Endothelial cell of umbilical vein (primary cell): Measurements from ENCODE around the gene PPIL6. TPM values are rescaled to one million over a fixed set of nuclear protein-coding genes. Genes with fewer than 3 reads are reported as not detected.

ENCODE experiments used
- BruUV-seq: library from RNA; stranded (reverse); fragments of 400-500 nt; replicated peaks from 2 replicates; lab custom pipeline; 2021; lab: Mats Ljungman, UMichigan
- CTCF ChIA-PET: fragments of 300-600, 350-600 bp; sonication (Branson Sonifier 250); formaldehyde crosslinking; loops from one replicate; lab custom pipeline; 2021; ENCODE audit warnings: antibody characterized with exemption, inconsistent platforms; lab: Charles Lee
- POLR2A ChIA-PET: fragments of 300-600, 350-600 bp; sonication (Branson Sonifier 250); formaldehyde crosslinking; loops from one replicate; lab custom pipeline; 2021; ENCODE audit warnings: antibody characterized with exemption, inconsistent platforms; lab: Charles Lee
- DNase-seq: peaks from one replicate; pipeline ENCODE4 v3.0.0-alpha.2; 2011; ENCODE audit warnings: low read depth, low spot score
- FAIRE-seq: peaks from 2 replicates; lab custom pipeline; 2011; peaks lifted over from hg19 to GRCh38; lab: Jason Lieb, UNC
- H2AFZ ChIP-seq: 2 replicates; pipeline ENCODE4 v1.6.0; 2012; ENCODE audit warnings: low read depth, low read length, control low read depth, inconsistent platforms
- H3K27ac ChIP-seq: 2 replicates; pipeline ENCODE4 v1.5.1; 2011; ENCODE audit warnings: low read depth, mild to moderate bottlenecking, control low read depth, low read length, moderate library complexity; ENCODE audit not compliant: insufficient read depth
- H3K27me3 ChIP-seq, 2 experiments: 2 replicates each; pipeline versions ENCODE4 v1.6.0 to v1.6.1; 2011; ENCODE audit warnings: low read length in 2 of 2, mixed read lengths in 1 of 2; ENCODE audit not compliant: control insufficient read depth in 2 of 2, insufficient read depth in 2 of 2
- H3K36me3 ChIP-seq, 2 experiments: 2 replicates in 1 of 2; 3 replicates in 1 of 2; pipeline ENCODE4 v1.5.1; 2011; ENCODE audit warnings: low read length in 2 of 2, mild to moderate bottlenecking in 1 of 2, moderate library complexity in 1 of 2; ENCODE audit not compliant: control insufficient read depth in 2 of 2, insufficient read depth in 2 of 2; ENCODE audit errors: extremely low read depth in 1 of 2
- H3K4me1 ChIP-seq: 3 replicates; pipeline ENCODE4 v1.5.1; 2011; ENCODE audit warnings: mild to moderate bottlenecking, low read length; ENCODE audit not compliant: control insufficient read depth, insufficient read depth; ENCODE audit errors: extremely low read depth
- H3K4me2 ChIP-seq: 2 replicates; pipeline ENCODE4 v1.6.1; 2011; ENCODE audit warnings: low read length, control low read depth, mixed read lengths; ENCODE audit not compliant: insufficient read depth
- H3K4me3 ChIP-seq, 3 experiments: fragments of 200-600 bp in 1 of 3; sonication (generic), shearing (Covaris generic) in 1 of 3; replicated peaks in 1 of 3; 2 replicates each; pipeline ENCODE4 v1.5.1; 2011 to 2016; ENCODE audit warnings: control low read depth in 3 of 3, low read length in 3 of 3, mild to moderate bottlenecking in 2 of 3, inconsistent platforms in 1 of 3, low read depth in 1 of 3, moderate library complexity in 1 of 3; ENCODE audit not compliant: insufficient read depth in 1 of 3
- H3K79me2 ChIP-seq: 2 replicates; pipeline ENCODE4 v1.6.0; 2012; ENCODE audit warnings: low read length, inconsistent platforms; ENCODE audit not compliant: control insufficient read depth, insufficient read depth
- H3K9ac ChIP-seq: replicated peaks from 2 replicates; pipeline ENCODE3; 2011; ENCODE audit warnings: low read length, control low read depth; ENCODE audit not compliant: insufficient read depth; ENCODE audit errors: extremely low read depth
- H3K9me1 ChIP-seq: replicated peaks from 3 replicates; pipeline ENCODE4 v1.6.0; 2011; ENCODE audit warnings: mild to moderate bottlenecking, low read length; ENCODE audit not compliant: control insufficient read depth, insufficient read depth; ENCODE audit errors: extremely low read depth
- H3K9me3 ChIP-seq: replicated peaks from 2 replicates; pipeline ENCODE4 v1.5.1; 2012; ENCODE audit warnings: low read length, inconsistent platforms; ENCODE audit not compliant: control insufficient read depth, insufficient read depth
- H4K20me1 ChIP-seq: replicated peaks from 2 replicates; pipeline ENCODE3; 2011; ENCODE audit warnings: mild to moderate bottlenecking, low read length; ENCODE audit not compliant: control insufficient read depth, insufficient read depth; ENCODE audit errors: extremely low read depth
- CTCF ChIP-seq, 2 donors: IDR thresholded peaks; 1 replicate in 1 of 2; 2 replicates in 1 of 2; pipeline ENCODE4 v1.5.1; 2011; ENCODE audit warnings: low read length in 2 of 2, mild to moderate bottlenecking in 2 of 2, moderate library complexity in 2 of 2, control low read depth in 1 of 2, inconsistent platforms in 1 of 2, low read depth in 1 of 2; ENCODE audit not compliant: insufficient read depth in 1 of 2; ENCODE audit errors: extremely low read depth in 1 of 2
- EZH2 ChIP-seq: IDR thresholded peaks from 2 replicates; pipeline ENCODE4 v1.6.1; 2012; ENCODE audit warnings: borderline replicate concordance, low read depth, mild to moderate bottlenecking, moderate library complexity, low read length, inconsistent platforms; ENCODE audit not compliant: severe bottlenecking
- FOS ChIP-seq: IDR thresholded peaks from 2 replicates; pipeline ENCODE4 v1.6.1; 2011; ENCODE audit warnings: mild to moderate bottlenecking, low read length, moderate library complexity, borderline replicate concordance; ENCODE audit not compliant: insufficient read depth
- GATA2 ChIP-seq: IDR thresholded peaks from 2 replicates; pipeline ENCODE4 v1.7.0; 2011; ENCODE audit warnings: low read depth, mild to moderate bottlenecking, moderate library complexity, mixed read lengths, low read length; ENCODE audit not compliant: insufficient read length, insufficient read depth
- JUN ChIP-seq: IDR thresholded peaks from 2 replicates; pipeline ENCODE4 v1.6.1; 2011; ENCODE audit warnings: borderline replicate concordance, low read depth; ENCODE audit not compliant: insufficient read length, insufficient read depth
- MAX ChIP-seq: IDR thresholded peaks from 2 replicates; pipeline ENCODE4 v1.6.1; 2011; ENCODE audit not compliant: insufficient read depth, insufficient read length
- MYC ChIP-seq: IDR thresholded peaks from one replicate; pipeline ENCODE4 v1.6.1; 2011; ENCODE audit warnings: mild to moderate bottlenecking, low read depth, low read length
- POLR2A ChIP-seq: IDR thresholded peaks from 2 replicates; pipeline ENCODE4 v1.6.1; 2012; ENCODE audit warnings: low read depth, mild to moderate bottlenecking, control low read depth, low read length
- POLR2AphosphoS5 ChIP-seq: IDR thresholded peaks from 2 replicates; pipeline ENCODE4 v1.6.1; 2012; ENCODE audit warnings: low read depth, mild to moderate bottlenecking, control low read depth, low read length, moderate library complexity; ENCODE audit not compliant: insufficient read depth
- dilution Hi-C: fragments of 300-500 bp; cut with MboI; formaldehyde crosslinking; loops from one replicate; pipeline ENCODE4 v1.15.0; 2019; ENCODE audit warnings: low sequenced_read_pairs; ENCODE audit not compliant: extremely low pct_ligation_motif_present
- intact Hi-C: fragments of 100-400 bp; cut with micrococcal nuclease; formaldehyde crosslinking; loops from one replicate; pipeline ENCODE4 v1.10.0; 2022
- polyA plus RNA-seq, 4 experiments: library from polyadenylated mRNA; depleted of rRNA in 3 of 4; stranded (reverse) in 3 of 4; unstranded in 1 of 4; fragments of >200 nt; gene quantifications; 2 replicates each; pipeline versions ENCODE4 v1.2.1 to v1.2.3, GENCODE V29; 2011 to 2012; ENCODE audit warnings: missing spikeins in 1 of 4
- total RNA-seq: library from RNA; stranded (reverse); gene quantifications from 2 replicates; pipeline ENCODE4 v1.2.3, GENCODE V29; 2021

Gene PPIL6
- total and polyA plus RNA-seq, 2 donors (not counting 3 experiments of a cell fraction or from before 2014, with no cell fraction given): 0.11 to 0.33 TPM

GRCh38 chr6:109436041-109436440, 4.4 kb downstream of the PPIL6 start:
- CTCF ChIA-PET: no interaction called here
- Histone ChIP-seq H3K27ac (no peak overlapping the region), H3K4me1 (peaks cover 3% of the 10 kb centered on the region), H3K9me3 (no peaks in the 10 kb centered on the region), H3K27me3 (peaks cover 0 to 3% of the 10 kb centered on the region in 2 experiments), H4K20me1 (no peaks in the 10 kb centered on the region), H3K9ac (no peak overlapping the region), H3K4me3 (no peak overlapping the region), H3K36me3 (no peaks in the 10 kb centered on the region), H2AFZ (no peak overlapping the region), H3K4me2 (no peak overlapping the region), H3K9me1 (no peaks in the 10 kb centered on the region), H3K79me2 (no peaks in the 10 kb centered on the region)
- TF ChIP-seq GATA2 (no peak), POLR2A (no peak), JUN (no peak), EZH2 (no peak), FOS (no peak), MYC (no peak), CTCF (IDR thresholded peaks at IDR 0.05; ENCODE audit: extremely low read depth in 1 of 2, insufficient read depth in 1 of 2, low read depth in 1 of 2, low read length in 2 of 2) (no peak), MAX (no peak), POLR2AphosphoS5 (no peak)
- FAIRE-seq (no peak), DNase-seq (no peak)
- dilution Hi-C loops (no loop called here), intact Hi-C loops (no loop called here)
- POLR2A ChIA-PET: no interaction called here
- BruUV-seq: no TSS peak
